Left lobe of liver (tissue), 2 donors: ENCODE data around the gene CHDH. TPM values are rescaled to one million over a fixed set of nuclear protein-coding genes. Genes with fewer than 3 reads are reported as not detected.
A peak's percentile ranks its signal among the peaks of the same experiment; 100 is the strongest.

Source experiments
- ATAC-seq: fragments of 200-7000 bp; cut with Tn5 transposase; one replicate; pipeline ENCODE4 v1.9.1; 2020; ENCODE audit warnings: mild to moderate bottlenecking, moderate library complexity
- DNase-seq: peaks from one replicate; pipeline ENCODE4 v3.0.0-alpha.2; 2020; ENCODE audit warnings: low spot score
- total RNA-seq: library from RNA; stranded (reverse); gene quantifications from one replicate; pipeline ENCODE4 v1.2.1, GENCODE V29; 2021
- donor health status: DM: no; HTN: no; CAD: no; lungs with moderate emphysema.
- donor health status: DM: no; HTN: yes; CAD: no.

The CHDH gene
- total RNA-seq, 1 donor from 2014 or later: 44.7 TPM

DNA sequence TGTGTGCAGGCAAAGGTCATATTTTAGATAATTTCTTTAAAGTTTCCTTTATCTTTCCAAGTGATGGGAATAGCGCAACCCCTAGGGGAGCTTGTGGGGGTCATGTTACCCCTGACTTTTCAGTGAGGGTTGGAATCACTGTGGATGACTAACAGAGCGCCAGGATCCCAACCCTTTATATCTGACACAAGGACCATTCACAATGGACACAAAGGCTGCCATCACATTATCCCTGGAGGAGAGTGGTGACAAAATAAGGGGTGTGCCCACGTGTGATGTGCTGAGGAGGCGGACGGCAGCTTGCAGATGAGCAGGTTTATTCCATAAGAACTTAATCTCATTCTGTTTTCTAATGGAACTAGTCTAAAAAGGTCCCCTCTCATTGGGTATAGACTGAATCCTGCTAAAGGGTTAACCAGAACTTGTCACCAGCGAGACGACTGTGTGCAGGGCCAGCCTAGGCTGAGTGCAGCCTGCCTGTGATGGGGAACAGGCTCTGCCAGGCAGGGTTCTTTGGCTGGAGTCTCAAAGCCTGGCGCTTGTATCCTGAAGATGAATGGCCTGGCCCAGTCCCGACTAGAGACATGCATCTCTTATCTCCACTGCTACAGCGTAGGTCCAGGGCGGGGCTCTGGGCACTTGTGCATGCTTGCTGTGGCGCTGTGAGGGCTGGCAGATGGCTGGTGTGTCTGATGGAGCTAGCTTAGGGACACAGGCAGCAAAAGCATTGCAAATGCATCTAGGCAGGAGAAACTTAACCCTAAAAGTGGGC lies 50.2 kb downstream of the CHDH start:
- peak; percentile 31 for ATAC-seq
- no peak for DNase-seq

DNA sequence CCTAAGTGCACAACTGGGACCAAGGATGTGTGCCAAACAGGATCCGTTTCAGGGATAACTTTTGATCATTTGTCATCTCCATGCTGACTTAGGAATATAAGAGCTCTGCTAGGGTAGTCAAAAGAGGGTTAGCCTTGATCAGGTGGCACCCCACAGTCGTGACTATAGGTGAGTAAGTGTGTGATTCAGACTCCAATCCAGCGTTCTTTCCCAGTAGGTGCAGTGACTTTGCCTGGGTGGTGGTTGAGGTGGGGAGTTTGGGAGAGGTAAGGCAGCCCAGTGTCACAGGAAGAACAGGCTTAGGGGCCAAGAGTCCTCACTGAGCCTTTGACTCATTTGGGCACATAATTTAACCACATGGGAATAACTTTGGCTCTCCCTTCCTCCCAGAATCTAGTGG lies 51.0 kb downstream of the CHDH start:
- ATAC-seq (no peak), DNase-seq (no peak)

DNA sequence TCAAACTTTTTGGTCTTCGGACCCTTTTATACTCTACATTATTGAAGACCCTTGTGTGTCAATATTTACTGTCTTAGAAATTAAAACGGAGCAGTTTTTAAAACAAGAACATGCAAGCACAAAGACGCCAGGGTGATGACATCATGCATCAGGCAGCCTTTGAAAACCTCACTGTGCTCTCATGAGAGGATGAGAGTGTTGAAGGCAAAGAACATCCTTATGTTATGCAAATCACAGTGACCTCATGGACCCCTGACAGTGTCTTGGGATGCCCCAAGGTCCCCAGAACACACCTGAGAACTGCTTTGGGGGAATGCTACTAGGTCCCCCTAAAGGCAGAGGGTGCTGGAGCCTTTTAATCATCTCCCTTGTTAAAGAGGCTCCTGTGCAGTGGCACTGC lies 51.6 kb downstream of the CHDH start:
- no peak for ATAC-seq

DNA sequence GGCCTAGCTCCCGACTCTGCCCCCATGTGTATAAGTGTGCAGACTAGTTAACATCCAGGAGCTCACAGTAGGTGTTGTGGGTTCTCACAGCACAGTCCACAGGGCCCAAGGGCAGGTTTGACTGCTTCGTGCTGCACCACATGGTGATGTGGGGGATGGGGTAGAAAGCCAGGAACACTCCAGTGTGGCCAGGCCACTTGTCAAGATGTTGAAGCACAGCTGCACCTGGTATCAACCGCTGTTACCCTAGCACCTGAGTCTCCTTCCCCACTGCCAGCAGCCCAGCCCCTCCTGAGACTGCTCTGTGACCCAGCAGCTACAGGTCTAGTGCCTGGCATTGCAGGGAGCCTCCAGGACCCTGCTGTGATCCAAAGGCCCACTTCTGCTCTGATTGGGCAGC lies 53.4 kb downstream of the CHDH start:
- no peak for ATAC-seq

More for the DNA sequence above, 51.6 kb downstream of the CHDH start:
- no peak for DNase-seq

DNA sequence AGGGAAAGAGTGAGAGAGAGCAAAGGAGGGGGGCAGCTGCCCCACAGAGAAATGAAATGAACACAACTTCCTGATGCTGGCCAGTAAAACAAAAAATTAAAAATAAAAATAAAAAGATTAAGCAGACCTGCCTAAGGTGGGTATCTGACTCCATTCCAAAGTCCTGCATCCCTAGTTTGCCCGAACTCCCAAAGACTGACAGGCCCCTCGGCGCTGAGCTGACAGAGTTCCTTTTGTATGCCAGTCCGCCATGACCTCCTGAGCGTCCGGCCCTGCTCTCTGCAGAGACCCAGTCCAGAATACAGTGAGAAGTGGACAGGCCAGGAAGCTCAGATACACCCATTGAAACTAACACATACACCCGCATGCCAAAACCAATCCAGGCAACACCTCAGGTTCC lies 54.9 kb downstream of the CHDH start:
- DNase-seq: no peak
- no peak for ATAC-seq

More for the DNA sequence above, 53.4 kb downstream of the CHDH start:
- DNase-seq: no peak

DNA sequence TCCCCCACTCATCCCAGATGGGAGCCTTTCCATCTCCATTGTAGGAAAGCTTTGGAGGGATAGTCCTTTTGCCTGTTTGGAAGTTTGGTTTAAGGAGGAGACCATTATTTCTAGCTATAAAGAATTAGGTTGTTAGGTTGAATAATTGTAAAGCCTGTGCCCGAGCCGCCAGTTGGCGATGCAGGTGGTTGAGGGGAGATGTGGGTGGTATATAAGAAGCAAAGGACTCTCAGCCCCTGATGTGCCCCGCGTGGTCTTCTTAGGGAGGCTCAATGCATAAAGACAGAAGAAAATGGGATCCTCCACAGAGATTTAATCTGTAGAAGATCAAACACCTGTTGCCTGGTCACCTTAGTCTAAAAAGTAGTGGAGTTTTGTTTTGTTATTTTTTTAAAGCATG lies 55.7 kb downstream of the CHDH start:
- no peak for ATAC-seq

DNA sequence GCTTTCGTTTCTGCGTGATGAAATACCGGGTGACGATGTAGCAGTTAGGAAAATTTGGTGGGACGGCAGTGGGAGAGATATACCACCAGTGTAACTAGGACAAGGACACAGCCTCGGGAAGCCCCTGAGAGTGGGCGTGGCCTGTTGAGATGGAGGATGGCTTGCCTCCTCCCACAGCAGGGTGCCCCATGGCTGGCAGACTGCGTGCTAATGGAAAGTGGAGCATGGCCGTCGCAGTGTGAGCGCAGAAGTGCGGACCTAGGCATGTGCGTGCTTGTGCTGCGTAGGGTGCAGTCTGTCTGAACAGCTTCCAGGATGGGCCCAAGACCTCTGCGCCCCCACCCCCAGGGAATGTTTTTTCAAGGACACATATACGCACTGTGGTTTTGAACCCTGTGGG lies 56.8 kb downstream of the CHDH start:
- DNase-seq (no peak), ATAC-seq (no peak)

More for the DNA sequence above, 55.7 kb downstream of the CHDH start:
- DNase-seq: no peak

DNA sequence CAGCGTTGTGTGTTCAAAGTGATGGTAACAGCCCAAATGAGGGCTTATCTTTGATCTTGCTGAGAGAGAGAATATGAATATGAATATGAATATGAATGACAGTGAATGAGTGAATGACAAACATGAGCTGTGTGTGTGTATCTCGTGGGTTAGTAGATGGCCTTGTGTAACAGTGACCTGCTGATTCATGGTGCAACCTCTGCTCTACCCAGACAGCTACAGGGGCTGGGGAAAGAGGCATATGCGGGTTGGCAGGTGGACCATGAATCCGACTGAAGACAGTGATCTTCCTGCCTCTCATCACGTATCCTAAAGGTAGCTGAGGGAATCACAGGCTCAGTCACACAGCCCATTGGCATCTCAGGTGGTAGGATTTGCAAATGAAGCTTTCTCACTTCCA lies 58.2 kb downstream of the CHDH start:
- no peak for ATAC-seq
- no peak for DNase-seq

DNA sequence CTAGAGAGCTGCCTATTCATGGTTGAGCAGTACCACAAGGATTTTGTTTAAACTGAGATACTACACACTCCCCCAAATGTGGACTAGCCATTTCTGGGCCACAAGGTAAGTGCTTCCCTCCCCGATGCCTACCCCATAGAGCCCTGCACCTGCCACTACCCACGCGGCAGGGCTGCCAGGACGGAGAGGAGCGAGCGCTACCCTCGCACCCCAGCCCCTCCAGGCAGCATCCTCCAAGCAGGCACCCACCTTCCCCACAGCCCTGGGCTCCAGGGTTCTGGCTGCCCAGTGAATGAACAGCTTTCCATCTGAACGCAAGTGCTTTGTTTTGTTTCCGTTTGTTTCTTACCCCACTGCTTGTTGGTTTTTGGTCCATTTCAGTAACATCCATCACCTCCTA lies 59.2 kb downstream of the CHDH start:
- no peak for DNase-seq

DNA sequence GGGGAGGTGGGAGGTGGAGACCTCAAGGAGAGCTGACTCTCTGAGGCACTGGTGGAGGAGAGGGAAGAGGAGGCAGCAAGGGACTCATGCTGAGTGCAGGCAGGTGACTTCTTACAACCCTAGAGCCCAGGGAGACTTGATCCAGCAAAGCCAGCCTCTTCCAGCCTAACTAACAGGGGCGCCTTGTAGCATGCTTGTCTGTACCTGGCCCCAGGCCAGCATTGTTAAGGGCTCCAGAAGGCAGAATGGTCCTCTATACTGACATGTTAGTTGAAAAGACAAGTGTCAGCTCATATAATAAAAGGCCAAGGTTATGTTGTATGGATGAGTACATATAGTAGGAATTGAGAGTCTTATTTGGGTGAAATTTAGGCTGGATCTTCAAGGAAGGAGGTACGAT lies 65.4 kb downstream of the CHDH start:
- ATAC-seq: no peak

More for the DNA sequence above, 59.2 kb downstream of the CHDH start:
- ATAC-seq: no peak

DNA sequence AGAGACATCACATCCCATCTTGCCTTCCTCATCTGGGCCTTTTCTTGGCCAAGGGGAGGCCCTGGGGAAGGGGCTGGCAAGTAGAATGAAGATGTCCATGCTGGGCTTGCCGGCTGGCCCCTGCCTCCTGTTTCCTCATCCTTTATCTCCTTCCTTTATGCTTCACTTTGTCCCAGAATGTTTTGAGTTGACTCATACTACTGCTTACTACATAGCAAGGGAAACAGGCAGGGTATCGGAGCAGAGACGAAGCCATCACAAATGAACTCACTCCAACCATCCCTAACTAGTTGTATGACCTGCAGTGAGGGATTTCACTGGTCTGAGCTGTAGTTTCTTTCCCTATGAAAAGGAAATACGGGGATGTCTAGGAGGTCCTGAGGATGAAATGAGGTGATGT lies 66.0 kb downstream of the CHDH start:
- ATAC-seq: no peak
- DNase-seq: no peak

More for the DNA sequence above, 65.4 kb downstream of the CHDH start:
- no peak for DNase-seq

DNA sequence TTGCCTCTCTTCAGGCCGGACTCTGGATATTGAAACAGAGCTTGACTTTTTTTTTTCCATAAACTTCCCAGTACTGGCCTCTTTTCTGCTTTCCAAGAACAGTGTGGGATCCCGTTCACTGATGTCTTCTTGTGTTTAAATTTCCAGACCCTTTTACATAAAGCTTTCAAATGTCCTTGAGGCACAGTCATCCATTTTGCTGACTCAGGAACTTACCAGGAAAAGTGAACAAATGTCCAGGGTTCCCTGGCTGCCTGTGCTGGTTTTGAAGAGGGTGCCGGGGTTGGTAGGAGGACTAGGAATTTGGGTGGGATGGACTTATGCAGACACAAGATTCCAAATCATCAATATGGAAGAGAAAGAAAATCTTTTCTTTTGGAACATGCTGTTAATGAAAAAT lies 68.1 kb downstream of the CHDH start:
- no peak for DNase-seq
- ATAC-seq: no peak

DNA sequence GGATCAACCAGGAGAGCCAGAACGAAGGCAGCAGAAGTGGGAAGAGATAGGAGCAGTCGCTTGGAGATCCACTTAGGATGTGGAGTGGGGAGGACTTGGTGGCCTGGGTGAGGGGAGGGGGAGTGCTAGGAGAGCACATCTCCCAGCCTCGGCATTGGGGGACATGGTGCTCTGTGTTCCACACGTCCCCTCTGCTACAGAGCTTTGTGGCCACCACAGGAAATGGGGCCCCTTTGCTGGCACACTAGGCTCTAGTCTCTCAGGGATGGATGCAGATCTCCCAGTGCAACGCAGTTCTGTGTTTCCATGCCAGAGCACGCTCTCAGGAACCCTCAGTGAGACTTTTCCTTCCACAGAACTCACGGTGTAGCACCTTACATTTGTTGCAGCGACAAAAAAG lies 68.8 kb downstream of the CHDH start:
- no peak for DNase-seq
- ATAC-seq: no peak

DNA sequence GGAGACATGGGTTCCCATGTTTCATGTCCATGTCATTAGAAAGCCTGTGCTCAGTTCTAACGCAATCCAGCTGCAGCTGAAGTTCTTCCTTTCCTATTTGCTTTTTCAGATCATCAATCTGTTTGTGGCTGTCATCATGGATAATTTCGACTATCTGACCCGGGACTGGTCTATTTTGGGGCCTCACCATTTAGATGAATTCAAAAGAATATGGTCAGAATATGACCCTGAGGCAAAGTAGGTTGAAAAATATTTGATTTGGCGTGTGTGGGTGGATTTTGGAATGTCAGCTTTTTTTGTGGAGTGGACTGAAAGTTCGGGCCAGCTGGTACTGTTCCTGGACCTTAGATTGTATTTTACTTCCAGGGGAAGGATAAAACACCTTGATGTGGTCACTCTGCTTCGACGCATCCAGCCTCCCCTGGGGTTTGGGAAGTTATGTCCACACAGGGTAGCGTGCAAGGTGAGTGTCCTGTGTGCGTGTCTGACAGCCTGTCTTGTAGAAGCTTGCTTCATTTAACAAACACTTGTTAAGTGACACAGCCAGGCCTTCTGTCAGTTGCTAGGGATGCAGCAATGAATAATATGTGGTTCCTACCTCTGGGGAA lies 69.6 kb downstream of the CHDH start:
- ATAC-seq (peak; percentile 80), DNase-seq (peak; percentile 55)

DNA sequence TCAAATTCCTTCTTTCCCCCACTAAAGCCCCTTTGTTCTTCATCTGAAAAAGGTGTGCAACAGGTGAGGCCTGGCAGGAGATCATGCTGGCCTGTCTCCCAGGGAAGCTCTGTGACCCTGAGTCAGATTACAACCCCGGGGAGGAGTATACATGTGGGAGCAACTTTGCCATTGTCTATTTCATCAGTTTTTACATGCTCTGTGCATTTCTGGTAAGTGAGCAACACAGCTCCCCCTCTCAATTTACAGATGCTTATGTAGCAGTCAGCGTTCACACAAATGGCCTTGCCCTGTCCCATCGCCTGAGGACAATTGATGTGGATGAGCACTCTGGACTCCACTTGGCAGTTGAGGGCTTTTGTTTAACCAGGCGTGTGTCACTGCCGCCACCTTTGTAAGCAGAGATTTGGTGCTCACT lies 70.4 kb downstream of the CHDH start:
- ATAC-seq (peak; percentile 73), DNase-seq (peak; percentile 59)

DNA sequence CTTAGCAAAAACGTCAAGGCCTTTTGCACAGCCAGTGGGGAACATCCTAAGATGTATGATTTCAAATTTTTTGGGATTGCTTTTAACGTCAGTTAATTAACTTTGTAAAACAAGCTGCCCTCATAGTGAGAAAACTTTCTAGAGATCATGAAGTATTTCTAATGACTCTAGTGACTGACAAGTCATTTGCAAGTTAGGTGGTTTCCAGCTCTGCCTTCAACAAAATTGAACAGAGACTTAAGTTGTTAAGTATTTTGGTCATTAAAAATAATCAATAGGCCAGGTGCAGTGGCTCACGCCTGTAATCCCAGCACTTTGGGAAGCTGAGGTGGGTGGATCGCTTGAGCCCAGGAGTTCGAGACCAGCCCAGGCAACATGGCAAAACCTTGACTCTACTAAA lies 71.2 kb downstream of the CHDH start:
- DNase-seq: no peak
- no peak for ATAC-seq

DNA sequence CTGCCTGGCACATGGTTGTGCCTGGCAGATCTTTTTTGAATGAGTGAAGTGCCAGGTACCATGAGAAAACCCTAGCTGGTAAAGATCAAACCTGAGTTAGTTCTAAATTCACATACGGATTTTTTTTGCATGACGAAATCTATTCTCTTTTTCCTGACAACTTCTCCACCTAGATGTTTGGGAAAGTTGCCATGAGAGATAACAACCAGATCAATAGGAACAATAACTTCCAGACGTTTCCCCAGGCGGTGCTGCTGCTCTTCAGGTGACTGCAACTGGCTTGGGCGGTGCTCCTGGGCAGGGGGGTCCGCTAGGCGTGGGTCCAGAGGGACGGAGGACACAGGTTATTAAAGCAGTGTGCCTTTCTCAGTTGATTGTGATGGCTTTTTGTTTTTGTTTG lies 71.8 kb downstream of the CHDH start:
- DNase-seq: no peak
- ATAC-seq: peak; percentile 13

DNA sequence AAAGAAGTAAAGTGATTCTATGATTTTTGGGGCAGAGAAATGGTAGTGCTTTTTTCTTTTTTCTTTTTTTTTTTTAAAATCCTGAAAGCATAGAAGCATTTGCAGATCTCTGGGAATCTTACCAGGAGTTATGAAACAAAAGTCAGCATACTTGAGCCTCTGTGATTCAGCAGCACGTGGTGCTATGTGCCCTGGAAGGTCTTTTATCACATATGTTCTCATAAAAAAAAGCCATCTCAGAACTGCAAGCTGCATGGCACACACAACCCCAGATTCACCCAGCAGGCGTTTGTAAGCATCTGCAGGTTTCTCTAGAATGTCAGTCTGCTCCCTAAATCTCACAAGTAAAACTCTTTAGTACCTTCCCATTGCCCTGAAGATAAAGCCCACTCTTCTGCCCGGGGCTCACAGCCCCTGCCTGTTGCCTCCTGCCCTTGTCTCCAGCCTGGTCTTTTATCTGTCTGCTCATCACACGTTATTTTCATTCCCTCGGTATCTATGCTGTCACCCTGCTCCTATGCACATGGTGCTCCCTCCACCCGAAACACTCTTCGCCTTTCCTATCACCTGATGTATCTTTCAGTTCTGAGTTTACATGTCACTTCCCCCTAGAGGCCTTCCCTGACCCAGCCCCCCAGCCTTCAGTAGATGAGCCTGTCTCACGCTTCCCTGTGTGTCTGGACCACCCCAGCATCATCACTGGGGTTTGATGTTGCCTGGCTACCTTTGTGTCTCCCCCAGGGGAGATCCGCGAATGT lies 72.4 kb downstream of the CHDH start:
- no peak for DNase-seq
- no peak for ATAC-seq

DNA sequence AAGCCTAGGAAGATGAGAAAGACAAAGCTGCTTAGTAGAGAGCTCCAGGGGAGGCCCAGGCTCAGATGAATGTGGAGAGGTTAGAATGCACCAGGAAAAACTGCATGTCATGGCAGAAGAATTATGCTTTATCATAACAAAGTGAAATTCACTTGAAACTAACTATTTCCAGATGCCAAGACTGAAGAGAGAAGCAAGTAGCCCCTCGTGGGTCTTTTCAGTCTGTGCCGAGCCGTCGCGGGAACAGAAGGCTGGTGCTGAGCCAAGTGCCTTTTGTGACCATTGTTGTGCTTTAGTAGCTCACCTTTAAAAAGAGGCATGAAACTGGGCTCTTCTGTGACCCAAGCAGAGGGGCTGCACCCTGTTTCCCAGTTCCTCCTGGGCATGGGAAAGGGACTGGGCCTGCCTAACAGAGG lies 73.2 kb downstream of the CHDH start:
- no peak for ATAC-seq

DNA sequence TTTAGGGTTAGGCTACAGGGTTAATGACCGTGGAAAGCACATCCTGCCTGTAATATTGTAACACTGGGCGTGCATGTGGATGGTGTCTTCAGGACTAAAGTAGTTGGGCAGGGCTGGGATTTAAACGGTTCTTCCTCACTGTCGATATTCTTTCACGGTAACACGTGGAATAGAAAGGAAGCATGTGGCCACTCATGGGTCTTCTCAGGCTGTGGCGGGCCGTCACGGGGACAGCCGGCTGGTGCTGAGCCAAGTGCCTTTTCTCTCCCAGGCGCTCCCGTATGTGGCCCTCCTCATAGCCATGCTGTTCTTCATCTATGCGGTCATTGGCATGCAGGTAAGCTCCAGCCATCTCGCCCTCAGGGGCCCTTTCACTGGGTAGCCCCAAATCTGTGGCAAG lies 73.7 kb downstream of the CHDH start:
- no peak for ATAC-seq

More for the DNA sequence above, 73.2 kb downstream of the CHDH start:
- DNase-seq: no peak

DNA sequence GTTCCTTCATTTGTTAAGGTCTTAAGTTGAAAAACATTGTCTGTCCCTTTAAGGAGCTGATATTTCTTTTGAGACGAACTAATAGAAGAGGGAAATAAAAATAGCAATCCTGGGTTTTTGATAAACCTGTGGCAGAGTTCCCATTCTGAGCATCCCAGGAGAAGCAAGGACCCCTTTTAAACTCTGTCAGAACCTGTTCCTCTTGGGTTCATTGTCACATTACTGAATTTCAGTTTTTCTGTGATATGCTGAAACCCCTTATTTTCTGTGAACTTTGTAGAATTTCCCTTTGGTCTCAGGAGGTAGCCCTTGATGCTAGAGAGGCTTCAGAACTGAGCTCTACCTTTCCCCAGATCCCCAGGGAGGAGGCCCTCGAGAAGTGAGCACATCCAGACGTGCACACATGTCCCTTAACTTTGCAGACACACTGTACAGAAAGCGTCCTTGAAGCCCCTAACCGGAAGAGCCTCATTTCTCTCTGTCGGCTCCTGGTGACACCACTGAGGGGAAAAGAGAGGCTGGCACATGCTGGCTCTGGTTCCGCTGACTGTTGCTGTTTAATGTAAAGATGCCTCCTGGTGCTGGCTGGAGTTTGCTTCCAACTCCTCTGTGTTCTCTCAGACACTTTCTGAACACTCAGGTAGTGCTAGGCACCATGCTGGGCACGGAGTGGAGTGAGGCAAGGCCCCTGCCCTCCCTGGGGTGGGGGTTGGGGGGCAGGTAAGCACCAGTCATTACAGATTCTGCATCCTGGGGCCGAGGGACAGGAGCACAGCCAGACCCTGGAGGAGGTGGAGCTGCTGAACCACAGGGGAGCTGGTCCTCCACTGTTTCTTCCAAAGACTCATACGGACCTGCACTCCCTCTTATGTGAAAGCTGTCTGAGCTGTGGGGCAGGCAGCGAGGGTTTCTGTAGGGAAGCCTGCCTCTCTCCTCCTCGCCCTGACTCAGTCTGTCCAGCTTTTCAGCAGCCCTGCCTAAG lies 77.5 kb downstream of the CHDH start:
- no peak for ATAC-seq

More for the DNA sequence above, 73.7 kb downstream of the CHDH start:
- no peak for DNase-seq

More for the DNA sequence above, 77.5 kb downstream of the CHDH start:
- DNase-seq: no peak
